HL-60/S4 (cell line): ENCODE results near the gene CD276.
"Not testable (repeated sequence)": the region's sequence is repeated elsewhere in the genome, so short reads cannot be mapped to it uniquely, and the experiment has no call there.

Source experiments
- in situ Hi-C: fragments of 300-500 bp; cut with MboI; formaldehyde crosslinking; loops from 2 replicates; pipeline ENCODE4 v1.14.3; 2022; ENCODE audit warnings: low sequenced_read_pairs

Gene CD276

GRCh38 chr15:73709241-73709640, 25.1 kb downstream of the CD276 start:
- in situ Hi-C loops, result no loop called here

DNA sequence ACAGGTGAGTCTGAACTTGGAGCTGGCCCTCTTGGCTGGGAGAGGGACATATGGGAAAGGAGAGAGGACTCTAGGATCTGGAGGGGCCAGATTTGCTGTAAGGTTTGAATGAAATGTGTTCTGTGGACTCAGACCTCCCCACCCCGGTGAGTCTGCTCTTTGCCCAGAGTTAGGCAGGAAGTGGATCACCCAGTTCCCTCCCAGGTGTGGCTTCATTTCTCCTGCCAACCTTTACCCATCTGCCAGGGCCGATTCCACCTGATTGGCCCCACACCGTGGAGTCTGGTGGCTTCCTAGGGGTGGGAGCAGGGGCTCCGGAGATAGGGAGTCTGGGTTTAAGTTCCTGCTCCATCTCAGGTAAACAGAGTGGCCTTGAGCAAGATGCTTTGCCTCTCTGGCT, 25.5 kb downstream of the CD276 start:
- in situ Hi-C loops, result no loop called here

DNA sequence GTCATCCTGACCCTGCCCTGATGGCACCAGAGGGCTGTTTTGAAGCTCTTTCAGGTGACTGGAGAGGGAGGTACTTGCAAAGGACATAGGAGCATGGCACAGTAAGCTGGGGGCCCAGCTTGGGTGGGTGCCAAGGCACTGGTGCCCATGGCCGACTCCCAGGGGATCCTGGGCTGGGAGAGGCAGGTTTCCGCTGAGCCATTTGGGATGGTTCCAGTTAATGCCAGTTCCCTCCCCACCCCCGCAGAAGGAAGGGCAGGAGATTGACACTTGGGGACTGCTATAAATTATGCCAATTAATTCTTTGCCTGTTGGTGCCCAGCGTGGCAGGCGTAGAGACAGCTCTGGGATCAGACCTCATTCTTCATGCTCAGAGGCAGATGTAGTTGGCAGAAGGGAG, 26.1 kb downstream of the CD276 start:
- in situ Hi-C loops, result no loop called here

DNA sequence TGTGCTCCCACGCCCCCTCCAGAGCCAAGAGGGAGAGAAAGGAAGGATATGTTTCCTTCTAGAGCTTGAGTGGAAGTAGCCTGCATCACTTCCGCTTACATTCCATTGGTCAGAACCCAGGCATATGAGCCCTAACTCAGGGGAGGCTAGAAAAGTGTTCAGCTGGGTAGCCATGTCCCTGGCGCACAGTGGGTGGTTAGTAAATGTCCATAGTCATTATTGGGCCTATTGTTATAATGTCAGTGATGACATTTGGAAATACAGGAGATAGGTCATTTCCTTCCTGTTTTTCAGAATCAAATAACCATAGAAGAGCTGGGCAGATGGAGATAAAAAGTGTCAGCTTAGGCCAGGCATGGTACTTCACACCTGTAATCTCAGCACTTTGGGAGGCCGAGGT, 27.3 kb downstream of the CD276 start:
- in situ Hi-C loops, result no loop called here

DNA sequence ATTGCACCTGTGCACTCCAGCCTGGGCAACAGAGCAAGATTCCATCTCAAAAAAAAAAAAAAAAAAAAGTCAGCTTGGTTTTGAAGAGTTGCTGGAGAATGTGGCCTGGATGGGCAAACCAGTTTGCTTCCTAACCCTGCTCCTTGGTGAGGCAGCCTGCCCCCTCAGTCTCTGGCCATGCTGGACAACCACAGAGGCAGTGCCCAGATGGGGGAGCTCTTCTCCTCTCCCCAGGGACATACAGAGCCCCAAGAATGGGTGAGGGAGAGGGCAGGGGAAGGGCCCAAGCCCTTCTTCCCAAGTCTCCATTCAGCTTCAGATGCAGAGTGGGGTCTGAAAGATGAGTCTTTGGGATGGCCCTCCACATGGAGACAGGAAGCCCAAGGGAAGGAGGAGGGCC, 27.9 kb downstream of the CD276 start:
- in situ Hi-C loops, result no loop called here

GRCh38 chr15:73714695-73715301, 30.6 kb downstream of the CD276 start:
- in situ Hi-C loops, result no loop called here

DNA sequence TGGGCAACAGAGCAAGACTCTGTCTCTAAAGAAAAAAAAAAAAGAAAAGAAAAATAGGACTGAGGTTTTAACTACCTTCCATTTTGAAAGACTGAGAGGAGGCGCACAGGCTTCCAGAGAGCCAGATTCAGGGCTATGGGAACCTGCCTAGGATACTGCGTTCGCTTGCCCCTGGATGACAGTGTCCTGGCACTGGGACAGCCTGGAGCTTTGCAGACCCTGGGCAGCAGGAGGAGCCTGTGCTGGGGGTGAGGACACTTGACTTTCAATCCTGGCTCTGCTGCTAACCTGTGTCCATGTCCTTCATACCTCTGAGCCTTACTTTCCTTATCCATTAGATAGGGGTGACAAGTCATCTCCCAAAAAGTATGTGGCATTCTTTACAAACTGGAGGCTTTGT, 31.2 kb downstream of the CD276 start:
- in situ Hi-C loops, result no loop called here

DNA sequence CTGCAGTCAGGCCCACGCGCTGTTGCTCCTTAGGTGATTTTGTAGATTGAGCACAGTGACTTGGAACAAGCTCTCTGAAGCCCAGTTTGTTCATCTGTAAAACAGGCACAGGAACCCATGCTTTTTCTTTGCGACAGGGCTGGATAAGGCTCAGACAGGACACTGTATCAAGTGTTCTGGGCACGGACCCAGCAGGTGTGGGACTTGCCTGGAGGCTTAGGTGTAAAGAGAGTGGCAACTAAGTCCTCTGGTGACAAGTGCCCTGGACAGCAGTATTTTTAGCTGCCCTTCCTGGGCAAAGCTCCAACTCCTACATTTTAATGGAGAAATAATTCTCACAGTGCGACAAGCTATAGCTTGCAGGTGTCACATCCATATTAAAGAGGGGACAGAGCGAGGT, 32.2 kb downstream of the CD276 start:
- in situ Hi-C loops, result no loop called here

- in situ Hi-C loops, result no loop called here
Measured at GRCh38 chr15:73717206-73717605, 33.0 kb downstream of the CD276 start.

DNA sequence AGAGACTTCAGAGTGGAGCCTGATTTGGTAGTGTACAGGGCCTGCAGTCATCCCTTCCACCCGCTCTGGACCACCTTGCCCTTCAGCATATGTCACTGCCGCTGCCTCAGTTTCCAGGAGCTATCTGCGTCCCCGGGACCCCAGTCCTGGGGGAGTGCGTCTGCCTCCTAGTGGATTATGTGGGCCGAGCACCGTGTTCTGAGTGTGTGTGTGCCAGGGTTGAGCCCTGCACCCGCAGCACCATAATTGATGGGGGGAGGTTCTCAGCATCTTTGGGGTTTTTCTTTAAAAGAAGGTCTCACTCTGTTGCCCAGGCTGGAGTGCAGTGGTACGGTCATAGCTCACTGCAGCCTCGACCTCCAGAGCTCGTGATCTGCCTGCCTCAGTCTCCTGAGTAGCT, 33.6 kb downstream of the CD276 start:
- in situ Hi-C loops, result no loop called here

DNA sequence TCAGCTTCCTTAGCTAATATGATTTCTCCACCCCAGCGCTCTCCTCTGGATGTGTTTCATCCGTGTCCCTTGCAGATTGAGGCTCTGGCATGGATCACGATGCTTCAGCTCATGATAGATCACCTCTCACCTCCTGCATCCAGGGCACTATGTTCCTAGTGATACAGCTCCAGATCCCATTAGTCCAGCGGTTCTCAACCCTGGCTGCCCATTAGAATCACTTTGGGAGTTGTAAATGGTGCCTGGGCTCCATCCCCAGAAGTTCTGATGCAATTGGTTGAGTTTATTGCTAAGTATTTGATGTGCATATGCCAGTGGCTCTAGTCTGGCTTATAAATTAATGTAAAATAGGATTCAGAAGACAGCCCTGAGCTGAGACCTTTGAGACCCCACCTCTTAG, 34.5 kb downstream of the CD276 start:
- in situ Hi-C loops, result no loop called here

- in situ Hi-C loops, result no loop called here
Measured at GRCh38 chr15:73722425-73722824, 38.2 kb downstream of the CD276 start.

GRCh38 chr15:73723191-73723590, 39.0 kb downstream of the CD276 start:
- in situ Hi-C loops, result no loop called here

DNA sequence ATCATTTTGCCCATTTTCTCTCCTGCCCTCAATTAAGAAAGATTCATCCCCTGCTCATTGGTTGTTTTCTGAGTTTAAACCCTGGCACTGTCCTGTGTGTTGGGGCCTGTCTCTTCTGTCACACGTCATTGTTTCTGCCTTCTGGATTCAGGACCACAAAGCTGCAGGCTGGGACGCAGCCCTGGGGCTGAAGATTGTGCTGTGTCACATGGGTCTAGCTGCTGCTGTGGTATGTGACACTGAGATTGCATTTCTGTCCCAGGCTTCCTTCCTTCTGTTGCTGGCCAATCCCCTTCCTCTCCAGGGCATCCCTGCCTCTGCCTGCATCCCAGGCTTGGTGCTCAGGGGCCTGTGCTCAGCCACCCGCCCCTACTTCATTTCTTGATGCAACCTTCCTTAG, 40.0 kb downstream of the CD276 start:
- in situ Hi-C loops, result no loop called here

DNA sequence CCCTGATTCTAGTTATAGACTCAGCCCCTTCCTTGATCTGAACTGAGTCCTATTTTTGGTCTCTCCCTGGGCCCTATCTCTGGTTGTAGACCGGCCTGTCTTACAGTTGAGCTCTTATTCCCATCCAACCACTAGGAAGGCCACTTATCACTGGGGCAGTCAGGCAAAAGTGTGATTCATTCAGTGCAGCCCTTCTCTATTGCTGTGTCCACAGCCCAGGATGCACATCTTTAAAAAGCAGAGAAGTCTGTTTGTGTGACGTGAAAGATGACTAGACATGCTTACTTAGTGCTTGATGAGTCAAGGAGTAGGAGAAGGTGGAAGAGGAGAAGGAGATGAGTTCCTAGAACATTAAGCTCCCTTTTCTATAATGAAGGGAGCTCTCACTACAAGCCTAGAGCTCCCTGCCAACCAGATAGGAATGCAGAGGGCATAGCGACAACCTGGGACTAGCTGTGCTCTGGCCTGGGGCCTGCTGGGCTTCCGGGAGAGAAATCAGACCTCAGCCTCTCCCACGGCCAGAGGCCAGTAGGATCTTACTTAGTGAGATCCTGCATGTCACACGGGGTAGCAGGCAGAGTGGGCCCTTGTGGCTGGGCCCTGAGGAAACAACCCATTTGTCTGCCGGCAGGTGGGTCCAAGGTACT, 43.3 kb downstream of the CD276 start:
- in situ Hi-C loops, result no loop called here

DNA sequence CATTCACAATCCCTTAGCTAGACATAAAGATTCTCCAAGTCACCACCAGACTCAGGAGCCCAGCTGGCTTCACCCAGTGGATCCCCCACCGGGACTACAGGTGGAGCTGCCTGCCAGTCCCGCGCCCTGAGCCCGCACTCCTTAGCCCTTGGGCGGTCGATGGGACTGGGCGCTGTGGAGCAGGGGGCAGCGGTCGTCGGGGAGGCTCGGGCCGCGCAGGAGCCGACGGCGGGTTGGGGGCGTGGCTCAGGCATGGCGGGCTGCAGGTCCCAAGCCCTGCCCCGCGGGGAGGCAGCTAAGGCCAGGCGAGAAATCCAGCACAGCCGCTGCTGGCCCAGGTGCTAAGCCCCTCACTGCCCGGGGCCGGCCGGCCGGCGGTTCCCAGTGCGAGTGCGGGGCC, 47.9 kb downstream of the CD276 start:
- in situ Hi-C loops, result not testable (repeated sequence)

DNA sequence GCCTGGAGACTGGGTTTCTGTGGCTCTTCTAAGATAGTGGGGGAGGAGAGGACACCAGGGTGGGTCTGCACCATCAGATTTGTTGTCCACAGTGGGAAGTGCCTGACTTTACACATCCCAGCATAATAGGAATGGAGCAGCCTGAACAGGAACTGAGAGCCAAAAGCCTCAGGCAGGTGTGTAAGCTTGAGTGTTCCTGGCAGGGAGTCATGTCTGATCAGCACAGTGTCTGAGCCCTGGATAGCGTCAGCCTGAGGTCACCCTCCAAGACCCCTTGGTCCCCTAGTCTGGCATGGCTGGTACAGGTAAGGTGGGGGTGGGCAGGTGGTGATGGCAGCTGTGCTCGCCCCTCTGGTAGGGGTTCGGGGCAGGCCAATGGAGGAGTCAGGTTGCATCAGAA, 48.7 kb downstream of the CD276 start:
- in situ Hi-C loops, result no loop called here

DNA sequence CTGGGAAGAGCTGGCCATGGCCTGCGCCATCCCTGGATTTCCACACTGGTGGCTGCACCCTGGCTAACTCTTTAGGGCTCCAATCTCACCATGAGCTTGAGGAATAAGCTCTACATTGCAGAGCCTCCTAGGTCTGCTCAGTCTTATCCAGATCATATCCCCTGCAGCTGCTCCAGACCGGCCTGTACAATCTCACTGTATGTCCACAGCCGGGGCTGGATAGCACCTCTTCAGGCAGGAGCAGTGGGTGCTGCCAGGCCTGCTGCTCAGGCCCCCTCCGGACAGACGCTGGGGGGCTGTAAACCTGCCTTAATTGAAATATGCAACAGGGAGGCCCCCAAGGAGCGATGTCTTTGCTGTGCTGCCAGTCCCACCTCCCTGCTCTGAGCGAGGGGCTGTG, 53.4 kb downstream of the CD276 start:
- in situ Hi-C loops, result no loop called here

GRCh38 chr15:73740152-73741048, 56.2 kb downstream of the CD276 start:
- in situ Hi-C loops, result no loop called here

DNA sequence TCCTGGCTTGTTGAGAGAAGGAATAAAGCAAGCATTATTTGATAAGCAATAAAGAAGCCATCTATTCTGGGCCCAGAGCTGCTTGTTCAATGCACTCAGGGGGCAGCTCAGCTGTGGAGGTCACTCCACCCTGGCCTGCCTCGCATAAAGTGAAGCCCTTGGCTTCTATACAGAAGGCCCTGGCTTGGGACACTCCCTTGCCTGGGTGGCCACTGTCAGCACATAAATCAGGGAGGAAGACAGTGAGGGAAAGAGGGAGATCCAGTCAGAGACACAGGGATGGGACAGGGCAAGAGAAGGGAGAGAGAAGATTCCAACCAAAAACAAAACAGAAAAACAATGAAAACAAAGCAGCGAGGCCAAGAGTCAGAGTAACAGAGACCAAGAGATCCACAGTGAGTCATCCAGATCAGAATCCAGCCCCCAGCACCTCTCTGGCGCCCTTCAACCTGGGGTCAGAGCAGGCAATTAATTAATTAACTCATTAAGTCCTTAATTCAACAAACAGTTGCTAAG, 57.2 kb downstream of the CD276 start:
- in situ Hi-C loops, result no loop called here

GRCh38 chr15:73744293-73744692, 60.1 kb downstream of the CD276 start:
- in situ Hi-C loops, result no loop called here

GRCh38 chr15:73745073-73745472, 60.9 kb downstream of the CD276 start:
- in situ Hi-C loops, result no loop called here
